Endothelial cell of umbilical vein (primary cell): Measurements from ENCODE around the gene PLK1. TPM values are rescaled to one million over a fixed set of nuclear protein-coding genes. Genes with fewer than 3 reads are reported as not detected.

Experiments used
- BruUV-seq: library from RNA; stranded (reverse); fragments of 400-500 nt; replicated peaks from 2 replicates; lab custom pipeline; 2021; lab: Mats Ljungman, UMichigan
- CTCF ChIA-PET: fragments of 300-600, 350-600 bp; sonication (Branson Sonifier 250); formaldehyde crosslinking; loops from one replicate; lab custom pipeline; 2021; ENCODE audit warnings: antibody characterized with exemption, inconsistent platforms; lab: Charles Lee
- POLR2A ChIA-PET: fragments of 300-600, 350-600 bp; sonication (Branson Sonifier 250); formaldehyde crosslinking; loops from one replicate; lab custom pipeline; 2021; ENCODE audit warnings: antibody characterized with exemption, inconsistent platforms; lab: Charles Lee
- DNase-seq: peaks from one replicate; pipeline ENCODE4 v3.0.0-alpha.2; 2011; ENCODE audit warnings: low read depth, low spot score
- FAIRE-seq: peaks from 2 replicates; lab custom pipeline; 2011; peaks lifted over from hg19 to GRCh38; lab: Jason Lieb, UNC
- H2AFZ ChIP-seq: 2 replicates; pipeline ENCODE4 v1.6.0; 2012; ENCODE audit warnings: low read depth, low read length, control low read depth, inconsistent platforms
- H3K27ac ChIP-seq: 2 replicates; pipeline ENCODE4 v1.5.1; 2011; ENCODE audit warnings: low read depth, mild to moderate bottlenecking, control low read depth, low read length, moderate library complexity; ENCODE audit not compliant: insufficient read depth
- H3K27me3 ChIP-seq, 2 experiments: 2 replicates each; pipeline versions ENCODE4 v1.6.0 to v1.6.1; 2011; ENCODE audit warnings: low read length in 2 of 2, mixed read lengths in 1 of 2; ENCODE audit not compliant: control insufficient read depth in 2 of 2, insufficient read depth in 2 of 2
- H3K36me3 ChIP-seq, 2 experiments: 2 replicates in 1 of 2; 3 replicates in 1 of 2; pipeline ENCODE4 v1.5.1; 2011; ENCODE audit warnings: low read length in 2 of 2, mild to moderate bottlenecking in 1 of 2, moderate library complexity in 1 of 2; ENCODE audit not compliant: control insufficient read depth in 2 of 2, insufficient read depth in 2 of 2; ENCODE audit errors: extremely low read depth in 1 of 2
- H3K4me1 ChIP-seq: 3 replicates; pipeline ENCODE4 v1.5.1; 2011; ENCODE audit warnings: mild to moderate bottlenecking, low read length; ENCODE audit not compliant: control insufficient read depth, insufficient read depth; ENCODE audit errors: extremely low read depth
- H3K4me2 ChIP-seq: 2 replicates; pipeline ENCODE4 v1.6.1; 2011; ENCODE audit warnings: low read length, control low read depth, mixed read lengths; ENCODE audit not compliant: insufficient read depth
- H3K4me3 ChIP-seq, 3 experiments: fragments of 200-600 bp in 1 of 3; sonication (generic), shearing (Covaris generic) in 1 of 3; replicated peaks in 1 of 3; 2 replicates each; pipeline ENCODE4 v1.5.1; 2011 to 2016; ENCODE audit warnings: control low read depth in 3 of 3, low read length in 3 of 3, mild to moderate bottlenecking in 2 of 3, inconsistent platforms in 1 of 3, low read depth in 1 of 3, moderate library complexity in 1 of 3; ENCODE audit not compliant: insufficient read depth in 1 of 3
- H3K79me2 ChIP-seq: 2 replicates; pipeline ENCODE4 v1.6.0; 2012; ENCODE audit warnings: low read length, inconsistent platforms; ENCODE audit not compliant: control insufficient read depth, insufficient read depth
- H3K9ac ChIP-seq: replicated peaks from 2 replicates; pipeline ENCODE3; 2011; ENCODE audit warnings: low read length, control low read depth; ENCODE audit not compliant: insufficient read depth; ENCODE audit errors: extremely low read depth
- H3K9me1 ChIP-seq: replicated peaks from 3 replicates; pipeline ENCODE4 v1.6.0; 2011; ENCODE audit warnings: mild to moderate bottlenecking, low read length; ENCODE audit not compliant: control insufficient read depth, insufficient read depth; ENCODE audit errors: extremely low read depth
- H3K9me3 ChIP-seq: replicated peaks from 2 replicates; pipeline ENCODE4 v1.5.1; 2012; ENCODE audit warnings: low read length, inconsistent platforms; ENCODE audit not compliant: control insufficient read depth, insufficient read depth
- H4K20me1 ChIP-seq: replicated peaks from 2 replicates; pipeline ENCODE3; 2011; ENCODE audit warnings: mild to moderate bottlenecking, low read length; ENCODE audit not compliant: control insufficient read depth, insufficient read depth; ENCODE audit errors: extremely low read depth
- EZH2 ChIP-seq: IDR thresholded peaks from 2 replicates; pipeline ENCODE4 v1.6.1; 2012; ENCODE audit warnings: borderline replicate concordance, low read depth, mild to moderate bottlenecking, moderate library complexity, low read length, inconsistent platforms; ENCODE audit not compliant: severe bottlenecking
- JUN ChIP-seq: IDR thresholded peaks from 2 replicates; pipeline ENCODE4 v1.6.1; 2011; ENCODE audit warnings: borderline replicate concordance, low read depth; ENCODE audit not compliant: insufficient read length, insufficient read depth
- POLR2A ChIP-seq: IDR thresholded peaks from 2 replicates; pipeline ENCODE4 v1.6.1; 2012; ENCODE audit warnings: low read depth, mild to moderate bottlenecking, control low read depth, low read length
- dilution Hi-C: fragments of 300-500 bp; cut with MboI; formaldehyde crosslinking; loops from one replicate; pipeline ENCODE4 v1.15.0; 2019; ENCODE audit warnings: low sequenced_read_pairs; ENCODE audit not compliant: extremely low pct_ligation_motif_present
- intact Hi-C: fragments of 100-400 bp; cut with micrococcal nuclease; formaldehyde crosslinking; loops from one replicate; pipeline ENCODE4 v1.10.0; 2022
- polyA plus RNA-seq, 4 experiments: library from polyadenylated mRNA; depleted of rRNA in 3 of 4; stranded (reverse) in 3 of 4; unstranded in 1 of 4; fragments of >200 nt; gene quantifications; 2 replicates each; pipeline versions ENCODE4 v1.2.1 to v1.2.3, GENCODE V29; 2011 to 2012; ENCODE audit warnings: missing spikeins in 1 of 4
- total RNA-seq: library from RNA; stranded (reverse); gene quantifications from 2 replicates; pipeline ENCODE4 v1.2.3, GENCODE V29; 2021
- TF ChIP-seq, protein P1 (sequence below), 2 donors: IDR thresholded peaks; 1 replicate in 1 of 2; 2 replicates in 1 of 2; pipeline ENCODE4 v1.5.1; 2011; ENCODE audit warnings: low read length in 2 of 2, mild to moderate bottlenecking in 2 of 2, moderate library complexity in 2 of 2, control low read depth in 1 of 2, inconsistent platforms in 1 of 2, low read depth in 1 of 2; ENCODE audit not compliant: insufficient read depth in 1 of 2; ENCODE audit errors: extremely low read depth in 1 of 2

PLK1 gene
- total and polyA plus RNA-seq, 2 donors (not counting 3 experiments of a cell fraction or from before 2014, with no cell fraction given) = 94.9 to 109 TPM

DNA sequence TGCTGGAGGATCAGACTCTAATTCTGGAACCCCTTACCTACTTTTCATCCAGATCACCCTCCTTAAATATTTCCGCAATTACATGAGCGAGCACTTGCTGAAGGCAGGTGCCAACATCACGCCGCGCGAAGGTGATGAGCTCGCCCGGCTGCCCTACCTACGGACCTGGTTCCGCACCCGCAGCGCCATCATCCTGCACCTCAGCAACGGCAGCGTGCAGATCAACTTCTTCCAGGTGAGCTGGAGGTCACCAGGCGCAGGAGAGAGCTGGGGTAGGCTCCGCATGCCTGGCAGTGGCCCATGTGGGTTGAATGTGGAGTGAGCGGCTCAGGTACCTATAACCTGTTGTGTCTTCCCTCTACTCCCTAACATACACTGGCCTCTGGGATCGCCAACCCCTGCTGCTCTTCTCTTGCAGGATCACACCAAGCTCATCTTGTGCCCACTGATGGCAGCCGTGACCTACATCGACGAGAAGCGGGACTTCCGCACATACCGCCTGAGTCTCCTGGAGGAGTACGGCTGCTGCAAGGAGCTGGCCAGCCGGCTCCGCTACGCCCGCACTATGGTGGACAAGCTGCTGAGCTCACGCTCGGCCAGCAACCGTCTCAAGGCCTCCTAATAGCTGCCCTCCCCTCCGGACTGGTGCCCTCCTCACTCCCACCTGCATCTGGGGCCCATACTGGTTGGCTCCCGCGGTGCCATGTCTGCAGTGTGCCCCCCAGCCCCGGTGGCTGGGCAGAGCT is 10.9 kb downstream of the PLK1 start:
- H3K27me3 ChIP-seq = no peaks in the 10 kb centered on the region
- H3K4me3 ChIP-seq = no peak overlapping the region
- no peak for DNase-seq
- dilution Hi-C loops = no loop called here
- H4K20me1 ChIP-seq = no peaks in the 10 kb centered on the region
- no peak overlapping the region for H2AFZ ChIP-seq
- intact Hi-C loops = no loop called here
- no peak for FAIRE-seq
- no peak overlapping the region for H3K4me2 ChIP-seq
- H3K9me3 ChIP-seq = no peaks in the 10 kb centered on the region
- H3K36me3 ChIP-seq = peaks cover 21 to 43% of the 10 kb centered on the region in 2 experiments
- BruUV-seq = TSS peak; percentile 57
- H3K9ac ChIP-seq = no peak overlapping the region
- H3K4me1 ChIP-seq = no peaks in the 10 kb centered on the region
- H3K27ac ChIP-seq = no peak overlapping the region
- POLR2A ChIA-PET = no interaction called here
- CTCF ChIA-PET = interaction anchor here (1.5 kb wide), 1 partner anchor 10 kb away, joined by 3 read pairs; no protein-coding TSS in a partner anchor
- no peak for TF ChIP-seq JUN
- TF ChIP-seq POLR2A = no peak
- TF ChIP-seq, protein P1, sequence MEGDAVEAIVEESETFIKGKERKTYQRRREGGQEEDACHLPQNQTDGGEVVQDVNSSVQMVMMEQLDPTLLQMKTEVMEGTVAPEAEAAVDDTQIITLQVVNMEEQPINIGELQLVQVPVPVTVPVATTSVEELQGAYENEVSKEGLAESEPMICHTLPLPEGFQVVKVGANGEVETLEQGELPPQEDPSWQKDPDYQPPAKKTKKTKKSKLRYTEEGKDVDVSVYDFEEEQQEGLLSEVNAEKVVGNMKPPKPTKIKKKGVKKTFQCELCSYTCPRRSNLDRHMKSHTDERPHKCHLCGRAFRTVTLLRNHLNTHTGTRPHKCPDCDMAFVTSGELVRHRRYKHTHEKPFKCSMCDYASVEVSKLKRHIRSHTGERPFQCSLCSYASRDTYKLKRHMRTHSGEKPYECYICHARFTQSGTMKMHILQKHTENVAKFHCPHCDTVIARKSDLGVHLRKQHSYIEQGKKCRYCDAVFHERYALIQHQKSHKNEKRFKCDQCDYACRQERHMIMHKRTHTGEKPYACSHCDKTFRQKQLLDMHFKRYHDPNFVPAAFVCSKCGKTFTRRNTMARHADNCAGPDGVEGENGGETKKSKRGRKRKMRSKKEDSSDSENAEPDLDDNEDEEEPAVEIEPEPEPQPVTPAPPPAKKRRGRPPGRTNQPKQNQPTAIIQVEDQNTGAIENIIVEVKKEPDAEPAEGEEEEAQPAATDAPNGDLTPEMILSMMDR (IDR thresholded peaks at IDR 0.05; ENCODE audit: extremely low read depth in 1 of 2, insufficient read depth in 1 of 2, low read depth in 1 of 2, low read length in 2 of 2) = no peak
- TF ChIP-seq EZH2 = no peak
- no peaks in the 10 kb centered on the region for H3K9me1 ChIP-seq
- H3K79me2 ChIP-seq = peaks cover 7% of the 10 kb centered on the region
